ENCODE results near the gene DPPA2.

- TF ChIP-seq, protein P1, sequence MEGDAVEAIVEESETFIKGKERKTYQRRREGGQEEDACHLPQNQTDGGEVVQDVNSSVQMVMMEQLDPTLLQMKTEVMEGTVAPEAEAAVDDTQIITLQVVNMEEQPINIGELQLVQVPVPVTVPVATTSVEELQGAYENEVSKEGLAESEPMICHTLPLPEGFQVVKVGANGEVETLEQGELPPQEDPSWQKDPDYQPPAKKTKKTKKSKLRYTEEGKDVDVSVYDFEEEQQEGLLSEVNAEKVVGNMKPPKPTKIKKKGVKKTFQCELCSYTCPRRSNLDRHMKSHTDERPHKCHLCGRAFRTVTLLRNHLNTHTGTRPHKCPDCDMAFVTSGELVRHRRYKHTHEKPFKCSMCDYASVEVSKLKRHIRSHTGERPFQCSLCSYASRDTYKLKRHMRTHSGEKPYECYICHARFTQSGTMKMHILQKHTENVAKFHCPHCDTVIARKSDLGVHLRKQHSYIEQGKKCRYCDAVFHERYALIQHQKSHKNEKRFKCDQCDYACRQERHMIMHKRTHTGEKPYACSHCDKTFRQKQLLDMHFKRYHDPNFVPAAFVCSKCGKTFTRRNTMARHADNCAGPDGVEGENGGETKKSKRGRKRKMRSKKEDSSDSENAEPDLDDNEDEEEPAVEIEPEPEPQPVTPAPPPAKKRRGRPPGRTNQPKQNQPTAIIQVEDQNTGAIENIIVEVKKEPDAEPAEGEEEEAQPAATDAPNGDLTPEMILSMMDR (optimal IDR thresholded peaks at IDR 0.05 in 1 of 3, IDR thresholded peaks at IDR 0.05 in 1 of 3, conservative IDR thresholded peaks at IDR 0.05 in 1 of 3; ENCODE audit: extremely low read depth in 1 of 3, insufficient read depth in 2 of 3, low read length in 3 of 3): no peak
- no peak for TF ChIP-seq EZH2 (IDR thresholded peaks at IDR 0.05; ENCODE audit: low read length)
These were observed 40.3 kb upstream of the DPPA2 start for GRCh38 chr3:109356442-109357155.
